ENCODE measurements around the gene PFKL.

The PFKL gene

DNA sequence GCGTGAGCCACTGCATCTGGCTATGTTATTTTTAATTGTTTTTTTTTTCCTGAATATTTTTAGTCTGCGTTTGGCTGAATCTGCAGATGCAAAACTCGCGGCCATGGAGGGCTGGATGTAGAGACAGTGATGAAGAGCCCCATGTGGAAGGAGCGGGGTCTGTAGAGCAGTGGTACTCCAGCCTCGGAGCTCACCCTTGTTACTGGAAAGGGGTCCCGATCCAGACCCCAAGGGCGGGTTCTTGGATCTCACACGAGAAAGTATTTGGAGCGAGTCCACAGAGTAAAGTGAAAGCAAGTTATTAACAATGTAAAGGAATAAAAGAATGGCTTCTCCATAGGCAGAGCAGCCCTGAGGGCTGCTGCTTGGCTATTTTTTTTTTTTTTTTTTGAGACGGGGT, 56.3 kb downstream of the PFKL start:
- no peak for DNase-seq
- H3K27me3 ChIP-seq (replicated peaks; ENCODE audit: insufficient read depth, low read length) = peaks cover 96% of the 10 kb centered on the region
- H3F3A ChIP-seq (ENCODE audit: insufficient read depth, low read length) = no peaks in the 10 kb centered on the region
- no peak overlapping the region for H2AFZ ChIP-seq (ENCODE audit: low read length)
- H3K9me3 ChIP-seq (replicated peaks; ENCODE audit: insufficient read depth, low read length) = no peaks in the 10 kb centered on the region
- no peak overlapping the region for H3K4me2 ChIP-seq (ENCODE audit: low read depth, low read length)
- TF ChIP-seq, protein P1, sequence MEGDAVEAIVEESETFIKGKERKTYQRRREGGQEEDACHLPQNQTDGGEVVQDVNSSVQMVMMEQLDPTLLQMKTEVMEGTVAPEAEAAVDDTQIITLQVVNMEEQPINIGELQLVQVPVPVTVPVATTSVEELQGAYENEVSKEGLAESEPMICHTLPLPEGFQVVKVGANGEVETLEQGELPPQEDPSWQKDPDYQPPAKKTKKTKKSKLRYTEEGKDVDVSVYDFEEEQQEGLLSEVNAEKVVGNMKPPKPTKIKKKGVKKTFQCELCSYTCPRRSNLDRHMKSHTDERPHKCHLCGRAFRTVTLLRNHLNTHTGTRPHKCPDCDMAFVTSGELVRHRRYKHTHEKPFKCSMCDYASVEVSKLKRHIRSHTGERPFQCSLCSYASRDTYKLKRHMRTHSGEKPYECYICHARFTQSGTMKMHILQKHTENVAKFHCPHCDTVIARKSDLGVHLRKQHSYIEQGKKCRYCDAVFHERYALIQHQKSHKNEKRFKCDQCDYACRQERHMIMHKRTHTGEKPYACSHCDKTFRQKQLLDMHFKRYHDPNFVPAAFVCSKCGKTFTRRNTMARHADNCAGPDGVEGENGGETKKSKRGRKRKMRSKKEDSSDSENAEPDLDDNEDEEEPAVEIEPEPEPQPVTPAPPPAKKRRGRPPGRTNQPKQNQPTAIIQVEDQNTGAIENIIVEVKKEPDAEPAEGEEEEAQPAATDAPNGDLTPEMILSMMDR (IDR thresholded peaks at IDR 0.05; ENCODE audit: low read length) = no peak
- TF ChIP-seq EZH2 (optimal IDR thresholded peaks at IDR 0.05; ENCODE audit: low read depth, low read length) = no peak
- TF ChIP-seq EZH2phosphoT487 (IDR thresholded peaks at IDR 0.05; ENCODE audit: low read length) = no peak
- H3K9ac ChIP-seq (ENCODE audit: low read length) = no peak overlapping the region
- no peaks in the 10 kb centered on the region; the same call in 1 of the 2 replicates for H3K4me1 ChIP-seq (ENCODE audit: low read length)
- H3K9me2 ChIP-seq (replicated peaks; ENCODE audit: insufficient read depth, low read length) = no peaks in the 10 kb centered on the region
- H3K36me3 ChIP-seq (replicated peaks; ENCODE audit: insufficient read depth, low read length) = no peaks in the 10 kb centered on the region
- H3K79me2 ChIP-seq (ENCODE audit: low read length) = no peaks in the 10 kb centered on the region
- H3K4me3 ChIP-seq (ENCODE audit: low read length) = no peak overlapping the region
- no peaks in the 10 kb centered on the region for H4K20me1 ChIP-seq (ENCODE audit: insufficient read depth, low read length)
- no peak overlapping the region for H3K27ac ChIP-seq (ENCODE audit: low read length)

DNA sequence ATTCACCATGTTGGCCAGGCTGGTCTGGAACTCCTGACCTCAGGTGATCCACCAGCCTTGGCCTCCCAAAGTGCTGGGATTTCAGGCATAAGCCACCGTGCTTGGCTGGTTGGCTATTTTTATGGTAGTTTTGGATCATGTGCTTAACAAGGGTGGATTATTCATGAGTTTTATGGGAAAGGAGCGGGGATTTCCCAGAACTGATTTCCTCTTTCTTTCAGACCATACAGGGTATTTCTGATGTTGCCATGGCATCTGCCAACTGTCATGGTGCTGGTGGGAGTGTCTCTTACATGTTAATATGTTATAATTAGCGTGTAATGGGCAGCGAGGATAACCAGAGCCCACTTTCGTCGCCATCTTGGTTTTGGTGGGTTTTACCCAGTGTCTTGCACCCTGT, 56.8 kb downstream of the PFKL start:
- no peaks in the 10 kb centered on the region for H4K20me1 ChIP-seq (ENCODE audit: insufficient read depth, low read length)
- H3K9ac ChIP-seq (ENCODE audit: low read length) = no peak overlapping the region
- H3K4me2 ChIP-seq (ENCODE audit: low read depth, low read length) = no peak overlapping the region
- no peaks in the 10 kb centered on the region for H3F3A ChIP-seq (ENCODE audit: insufficient read depth, low read length)
- no peak overlapping the region for H3K27ac ChIP-seq (ENCODE audit: low read length)
- H3K9me2 ChIP-seq (replicated peaks; ENCODE audit: insufficient read depth, low read length) = no peaks in the 10 kb centered on the region
- H3K27me3 ChIP-seq (replicated peaks; ENCODE audit: insufficient read depth, low read length) = peaks cover 96% of the 10 kb centered on the region
- TF ChIP-seq EZH2 (optimal IDR thresholded peaks at IDR 0.05; ENCODE audit: low read depth, low read length) = no peak
- no peak for TF ChIP-seq EZH2phosphoT487 (IDR thresholded peaks at IDR 0.05; ENCODE audit: low read length)
- H3K4me1 ChIP-seq (ENCODE audit: low read length) = no peaks in the 10 kb centered on the region; the same call in 1 of the 2 replicates
- H3K4me3 ChIP-seq (ENCODE audit: low read length) = no peak overlapping the region
- no peaks in the 10 kb centered on the region for H3K36me3 ChIP-seq (replicated peaks; ENCODE audit: insufficient read depth, low read length)
- H3K9me3 ChIP-seq (replicated peaks; ENCODE audit: insufficient read depth, low read length) = no peaks in the 10 kb centered on the region
- no peaks in the 10 kb centered on the region for H3K79me2 ChIP-seq (ENCODE audit: low read length)
- DNase-seq = no peak
- no peak overlapping the region for H2AFZ ChIP-seq (ENCODE audit: low read length)

DNA sequence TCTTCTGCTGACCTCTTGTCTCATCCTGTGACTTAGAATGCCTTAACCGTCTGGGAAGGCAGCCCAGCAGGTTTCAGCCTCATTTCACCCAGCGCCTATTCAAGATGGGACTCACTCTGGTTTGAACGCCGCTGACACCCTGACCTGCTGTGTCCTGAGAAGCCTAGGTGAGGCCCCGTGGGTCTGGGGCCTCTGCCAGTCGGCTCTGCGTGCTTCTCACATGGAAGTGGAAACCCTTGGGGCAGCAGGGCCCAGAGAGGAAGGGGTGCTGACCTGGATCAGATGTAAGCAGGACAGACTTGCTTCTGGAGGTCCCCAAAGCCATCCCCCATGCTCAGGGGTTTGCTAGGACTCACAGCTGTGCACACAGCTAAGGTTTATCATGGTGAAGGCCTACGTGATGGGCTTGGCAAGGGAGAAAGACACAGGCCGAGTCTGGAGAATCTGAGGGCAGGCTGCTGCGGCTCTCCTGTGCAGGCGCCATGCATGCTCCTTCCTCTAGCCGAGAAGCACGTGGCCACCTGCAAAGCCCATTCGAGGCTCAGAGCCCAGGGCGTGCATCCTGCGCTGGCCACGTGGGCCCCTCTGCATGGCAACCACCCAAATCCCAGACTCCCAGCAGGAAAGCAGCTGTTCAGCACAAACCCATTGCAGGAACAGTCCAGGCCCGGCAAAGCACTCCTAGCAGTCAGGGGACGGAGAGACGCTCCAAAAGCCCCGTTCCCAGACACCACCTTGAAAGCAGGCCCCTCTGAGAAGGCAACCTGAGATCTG, 57.4 kb downstream of the PFKL start:
- no peaks in the 10 kb centered on the region for H3F3A ChIP-seq (ENCODE audit: insufficient read depth, low read length)
- H3K4me1 ChIP-seq (ENCODE audit: low read length) = no peaks in the 10 kb centered on the region; the same call in 1 of the 2 replicates
- no peak overlapping the region for H3K4me2 ChIP-seq (ENCODE audit: low read depth, low read length)
- no peaks in the 10 kb centered on the region for H3K79me2 ChIP-seq (ENCODE audit: low read length)
- no peak overlapping the region for H3K27ac ChIP-seq (ENCODE audit: low read length)
- peaks cover 96% of the 10 kb centered on the region for H3K27me3 ChIP-seq (replicated peaks; ENCODE audit: insufficient read depth, low read length)
- no peaks in the 10 kb centered on the region for H3K9me2 ChIP-seq (replicated peaks; ENCODE audit: insufficient read depth, low read length)
- H3K36me3 ChIP-seq (replicated peaks; ENCODE audit: insufficient read depth, low read length) = no peaks in the 10 kb centered on the region
- H4K20me1 ChIP-seq (ENCODE audit: insufficient read depth, low read length) = no peaks in the 10 kb centered on the region
- no peak overlapping the region for H3K4me3 ChIP-seq (ENCODE audit: low read length)
- H3K9ac ChIP-seq (ENCODE audit: low read length) = no peak overlapping the region
- TF ChIP-seq, protein P1 (IDR thresholded peaks at IDR 0.05; ENCODE audit: low read length) = no peak
- TF ChIP-seq EZH2phosphoT487 (IDR thresholded peaks at IDR 0.05; ENCODE audit: low read length) = no peak
- TF ChIP-seq EZH2 (optimal IDR thresholded peaks at IDR 0.05; ENCODE audit: low read depth, low read length) = no peak
- DNase-seq = no peak
- H3K9me3 ChIP-seq (replicated peaks; ENCODE audit: insufficient read depth, low read length) = no peaks in the 10 kb centered on the region
- H2AFZ ChIP-seq (ENCODE audit: low read length) = no peak overlapping the region

DNA sequence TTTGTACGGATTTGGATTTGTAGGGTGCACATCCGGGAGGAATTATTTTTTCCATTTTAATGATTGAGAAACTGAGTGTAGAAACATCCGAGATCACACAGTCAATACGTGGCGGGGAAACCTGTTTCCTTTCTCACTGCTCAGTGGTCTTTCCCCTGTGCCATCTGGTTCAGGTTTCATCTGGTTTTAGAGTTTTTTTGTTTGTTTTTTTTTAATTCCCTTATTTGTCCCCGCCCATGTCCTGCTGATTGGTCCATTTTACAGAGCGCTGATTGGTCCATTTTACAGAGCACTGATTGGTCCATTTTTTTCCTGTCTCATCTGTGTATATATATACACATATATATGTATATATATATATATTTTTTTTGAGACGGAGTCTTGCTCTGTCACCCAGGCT, 59.5 kb downstream of the PFKL start:
- Histone ChIP-seq H3K36me3 (replicated peaks; ENCODE audit: insufficient read depth, low read length) (no peaks in the 10 kb centered on the region), H3K9ac (ENCODE audit: low read length) (no peak overlapping the region), H3K9me3 (replicated peaks; ENCODE audit: insufficient read depth, low read length) (no peaks in the 10 kb centered on the region), H3K4me2 (ENCODE audit: low read depth, low read length) (no peak overlapping the region), H3K4me3 (ENCODE audit: low read length) (no peak overlapping the region), H3K79me2 (ENCODE audit: low read length) (no peaks in the 10 kb centered on the region), H2AFZ (ENCODE audit: low read length) (no peak overlapping the region), H3K9me2 (replicated peaks; ENCODE audit: insufficient read depth, low read length) (no peaks in the 10 kb centered on the region), H3F3A (ENCODE audit: insufficient read depth, low read length) (no peaks in the 10 kb centered on the region), H3K4me1 (ENCODE audit: low read length) (no peaks in the 10 kb centered on the region), H3K27ac (ENCODE audit: low read length) (no peak overlapping the region), H4K20me1 (ENCODE audit: insufficient read depth, low read length) (no peaks in the 10 kb centered on the region), H3K27me3 (replicated peaks; ENCODE audit: insufficient read depth, low read length) (peaks cover 96% of the 10 kb centered on the region)
- TF ChIP-seq EZH2 (optimal IDR thresholded peaks at IDR 0.05; ENCODE audit: low read depth, low read length) (no peak), EZH2phosphoT487 (IDR thresholded peaks at IDR 0.05; ENCODE audit: low read length) (no peak)
- TF ChIP-seq, protein P1 (IDR thresholded peaks at IDR 0.05; ENCODE audit: low read length) = no peak
- no peak for DNase-seq

All from MM.1S (cell line).